HG02884 (cell line): ENCODE measurements around the gene FOXO1.

Source experiments
- ATAC-seq: cut with Tn5 transposase; IDR thresholded peaks from one replicate; pipeline ENCODE4 v1.9.1; 2021; ENCODE audit warnings: mild to moderate bottlenecking, moderate library complexity; ENCODE audit not compliant: unreplicated experiment

The FOXO1 gene

GRCh38 chr13:40640202-40640601 is 26.2 kb downstream of the FOXO1 start:
- ATAC-seq = no peak

- ATAC-seq = no peak
Measured at GRCh38 chr13:40639221-40639681, 27.2 kb downstream of the FOXO1 start.

DNA sequence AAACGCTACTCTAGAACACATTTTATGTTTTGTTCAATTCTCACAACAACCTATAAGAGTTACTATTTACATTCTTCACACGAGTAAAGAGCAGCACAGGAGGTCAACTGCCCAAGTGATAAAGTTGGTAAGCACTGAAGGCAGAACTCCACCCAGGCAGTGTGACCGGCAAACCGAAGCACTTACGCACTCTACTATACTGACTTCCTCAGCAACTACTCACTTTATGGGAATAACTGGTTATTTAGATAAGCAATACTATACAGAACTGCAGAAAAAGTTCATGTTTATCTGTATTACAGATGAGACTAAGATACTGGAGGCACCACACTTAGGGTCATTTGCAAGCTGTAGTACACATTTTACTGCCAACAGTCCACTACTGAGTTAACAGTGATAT is 28.8 kb downstream of the FOXO1 start:
- ATAC-seq = no peak

DNA sequence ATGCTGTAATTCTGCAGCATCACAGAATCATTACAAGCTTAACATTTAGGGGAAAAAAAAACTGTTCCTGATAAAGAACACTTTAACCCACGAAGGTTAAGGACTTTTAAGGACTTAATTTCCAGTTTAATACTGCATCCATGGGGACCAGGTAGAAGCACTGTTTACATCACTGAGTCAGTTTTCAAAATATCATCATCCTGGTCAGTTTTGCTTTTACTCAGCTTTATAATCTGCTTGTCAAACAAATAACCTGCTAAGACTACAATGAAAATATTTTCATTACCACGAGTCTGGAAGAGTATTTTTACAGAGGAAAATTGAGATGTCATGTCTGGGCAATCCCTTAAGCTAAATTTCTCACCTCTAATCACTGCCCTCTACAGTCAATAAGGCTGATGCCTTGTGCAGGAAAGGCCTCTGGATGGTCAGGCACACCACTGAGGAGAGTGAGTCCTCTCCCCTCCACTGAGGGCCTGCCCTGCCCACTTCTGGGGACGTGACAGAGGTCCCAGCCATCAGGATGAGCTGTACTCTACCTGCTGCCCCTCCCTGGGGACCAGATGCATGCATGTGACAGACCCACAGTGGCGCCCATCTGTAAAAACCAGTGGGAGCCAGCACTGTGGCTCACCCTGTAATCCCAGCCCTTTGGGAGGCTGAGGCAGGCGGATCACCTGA is 31.0 kb downstream of the FOXO1 start:
- ATAC-seq = no peak

DNA sequence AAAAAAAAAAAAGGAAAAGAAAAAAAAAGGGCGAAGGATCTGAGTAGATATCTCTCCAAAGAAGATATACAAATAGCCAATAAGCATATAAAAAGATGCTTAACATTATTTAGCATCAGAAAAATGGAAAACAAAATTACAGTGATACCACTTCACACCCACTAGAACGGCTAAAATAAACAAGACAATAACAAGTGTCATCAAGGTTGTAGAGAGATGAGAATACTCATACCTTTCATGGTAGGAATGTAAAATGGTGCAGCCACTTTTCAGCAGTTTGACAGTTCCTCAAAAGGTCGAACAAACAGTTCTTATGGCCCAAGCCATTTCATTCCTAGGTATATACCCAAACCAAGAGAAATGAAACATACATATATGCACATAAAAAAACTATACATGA is 33.5 kb downstream of the FOXO1 start:
- no peak for ATAC-seq

DNA sequence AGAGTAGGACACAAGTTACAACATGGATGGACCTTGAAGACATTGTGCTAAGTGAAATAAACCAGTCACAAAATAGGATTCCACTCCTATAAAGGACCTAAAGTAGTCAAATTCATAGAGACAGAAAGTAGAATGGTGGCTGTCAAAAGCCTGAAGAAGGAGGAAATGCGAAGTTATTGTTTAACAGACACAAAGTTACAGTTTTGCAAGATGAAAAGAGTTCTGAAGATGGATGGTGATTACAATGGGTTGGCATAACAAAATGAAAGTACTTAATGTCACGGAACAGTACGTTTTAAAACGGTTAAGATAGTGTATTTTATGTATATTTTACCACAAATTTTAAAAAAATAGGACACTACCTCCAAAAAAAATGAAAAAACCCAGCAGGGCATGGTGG is 34.8 kb downstream of the FOXO1 start:
- no peak for ATAC-seq

DNA sequence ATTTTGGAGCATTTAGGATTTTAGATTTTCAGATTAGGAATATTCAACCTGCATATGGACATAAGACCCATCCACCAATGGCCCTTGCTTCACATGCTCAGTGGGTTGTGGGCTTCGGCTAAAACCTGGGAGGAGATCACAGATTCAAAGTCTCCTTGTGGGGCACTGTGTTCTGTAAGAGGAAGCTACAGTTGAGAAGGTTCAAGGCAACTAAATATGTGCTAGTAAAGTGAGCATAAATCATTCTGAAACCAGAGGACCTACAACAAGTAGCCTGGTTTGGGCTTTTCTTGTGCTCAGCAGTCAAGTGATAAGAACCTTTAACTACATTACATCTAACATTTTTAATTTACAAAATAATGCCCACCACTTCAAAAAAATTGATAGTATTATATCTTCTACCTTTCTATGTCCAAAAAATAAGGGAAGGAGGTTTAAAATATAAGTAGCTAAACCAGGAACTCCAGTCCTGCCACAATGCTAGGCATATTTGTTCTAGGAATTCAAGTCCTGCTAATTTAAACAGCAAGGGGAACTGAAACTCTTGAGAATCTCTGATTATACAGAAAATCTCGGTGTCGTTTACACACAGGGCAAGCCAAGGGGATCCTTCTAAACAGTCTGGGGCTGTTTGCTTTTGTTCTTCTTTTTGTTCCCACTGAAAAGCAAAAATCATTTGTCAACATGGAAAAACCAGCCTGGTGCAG is 36.6 kb downstream of the FOXO1 start:
- ATAC-seq = peak; percentile 85

GRCh38 chr13:40626977-40627376 is 39.5 kb downstream of the FOXO1 start:
- ATAC-seq = no peak

- no peak for ATAC-seq
Measured at GRCh38 chr13:40626561-40626960, 39.9 kb downstream of the FOXO1 start.

- ATAC-seq = no peak
Measured at GRCh38 chr13:40624986-40625385, 41.5 kb downstream of the FOXO1 start.

DNA sequence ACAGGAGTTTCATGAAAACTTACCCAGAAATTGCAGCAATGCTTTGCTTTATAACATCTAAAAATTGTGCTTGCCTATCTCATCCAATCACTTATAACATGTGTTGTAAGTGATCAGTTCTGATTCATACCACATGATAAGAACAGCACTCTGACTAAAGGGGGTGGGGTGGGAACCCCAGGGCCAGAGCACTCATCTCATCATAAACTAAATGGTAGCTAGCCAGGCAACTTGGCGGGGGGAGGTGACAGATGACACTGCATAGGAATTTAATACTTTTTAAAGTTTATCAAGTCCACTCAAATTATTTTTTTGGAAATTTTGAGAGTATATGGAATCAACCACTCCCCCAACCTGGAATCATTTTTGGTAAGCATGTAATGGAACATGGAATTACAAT is 42.1 kb downstream of the FOXO1 start:
- no peak for ATAC-seq

- no peak for ATAC-seq
Measured at GRCh38 chr13:40622761-40623160, 43.7 kb downstream of the FOXO1 start.

GRCh38 chr13:40622246-40622645 is 44.2 kb downstream of the FOXO1 start:
- no peak for ATAC-seq

- no peak for ATAC-seq
Measured at GRCh38 chr13:40619479-40619814, 47.0 kb downstream of the FOXO1 start.

DNA sequence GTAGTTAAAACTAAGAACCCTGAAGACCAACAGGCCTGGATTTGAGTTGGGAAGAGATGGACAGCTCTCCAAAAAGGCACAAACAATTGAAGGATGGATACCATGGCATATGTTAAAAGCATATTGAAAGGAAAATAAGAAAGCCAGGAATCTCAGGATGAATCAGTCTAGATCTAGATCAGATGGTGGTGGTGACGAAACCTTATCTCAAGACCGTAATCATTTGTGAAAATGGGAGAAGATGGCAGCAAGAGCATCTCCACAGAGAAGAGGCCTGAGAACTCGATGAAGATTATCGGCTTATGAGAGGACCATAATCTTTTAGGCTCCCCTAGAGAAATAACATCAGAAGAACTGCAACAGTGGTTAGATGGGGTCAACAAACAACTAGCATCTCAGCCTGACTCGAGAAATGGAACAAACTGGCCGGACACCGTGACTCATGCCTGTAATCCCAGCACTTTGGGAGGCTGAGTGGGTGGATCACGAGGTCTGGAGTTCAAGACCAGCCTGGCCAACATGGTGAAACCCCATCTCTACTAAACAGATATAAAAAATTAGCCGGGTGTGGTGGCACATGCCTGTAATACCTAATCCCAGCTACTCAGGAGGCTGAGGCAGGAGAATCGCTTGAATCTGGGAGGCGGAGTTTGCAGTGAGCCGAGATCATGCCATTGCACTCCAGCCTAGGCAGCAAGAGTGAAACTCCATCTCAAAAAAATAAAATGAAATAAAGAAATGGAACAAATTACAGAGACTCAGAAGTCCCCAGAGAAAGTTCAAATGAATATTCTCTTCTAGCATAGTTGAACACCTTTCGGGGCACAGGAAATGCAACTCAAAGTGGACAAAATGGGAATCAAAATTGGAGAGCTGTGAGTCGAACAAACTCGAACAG is 47.6 kb downstream of the FOXO1 start:
- ATAC-seq = no peak

DNA sequence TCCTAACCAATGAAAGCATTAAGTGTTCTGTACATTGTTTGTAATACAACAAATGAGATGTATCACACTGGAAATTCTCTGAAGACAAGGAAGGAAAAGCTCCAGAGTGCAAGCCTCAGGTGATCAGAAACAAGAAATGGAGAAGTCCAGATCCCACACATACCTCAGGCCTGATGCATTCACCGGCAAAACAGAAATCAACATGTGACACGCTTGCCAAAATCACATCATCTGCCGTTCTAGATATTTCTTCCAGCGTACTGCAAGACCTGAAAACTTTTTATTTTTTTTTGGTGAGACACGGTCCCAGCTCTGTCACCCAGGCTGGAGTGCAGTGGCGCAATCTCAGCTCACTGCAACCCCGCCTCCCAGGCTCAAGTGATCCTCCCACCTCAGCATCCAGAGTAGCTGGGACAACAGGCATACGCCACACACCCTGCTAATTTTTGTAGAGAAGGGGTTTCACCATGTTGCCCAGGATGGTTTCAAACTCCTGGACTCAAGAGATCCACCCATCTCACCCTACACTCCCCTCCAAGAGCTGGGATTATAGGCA is 48.6 kb downstream of the FOXO1 start:
- no peak for ATAC-seq

GRCh38 chr13:40615619-40616018 is 50.8 kb downstream of the FOXO1 start:
- ATAC-seq = no peak

- no peak for ATAC-seq
Measured at GRCh38 chr13:40613914-40614313, 52.5 kb downstream of the FOXO1 start.

DNA sequence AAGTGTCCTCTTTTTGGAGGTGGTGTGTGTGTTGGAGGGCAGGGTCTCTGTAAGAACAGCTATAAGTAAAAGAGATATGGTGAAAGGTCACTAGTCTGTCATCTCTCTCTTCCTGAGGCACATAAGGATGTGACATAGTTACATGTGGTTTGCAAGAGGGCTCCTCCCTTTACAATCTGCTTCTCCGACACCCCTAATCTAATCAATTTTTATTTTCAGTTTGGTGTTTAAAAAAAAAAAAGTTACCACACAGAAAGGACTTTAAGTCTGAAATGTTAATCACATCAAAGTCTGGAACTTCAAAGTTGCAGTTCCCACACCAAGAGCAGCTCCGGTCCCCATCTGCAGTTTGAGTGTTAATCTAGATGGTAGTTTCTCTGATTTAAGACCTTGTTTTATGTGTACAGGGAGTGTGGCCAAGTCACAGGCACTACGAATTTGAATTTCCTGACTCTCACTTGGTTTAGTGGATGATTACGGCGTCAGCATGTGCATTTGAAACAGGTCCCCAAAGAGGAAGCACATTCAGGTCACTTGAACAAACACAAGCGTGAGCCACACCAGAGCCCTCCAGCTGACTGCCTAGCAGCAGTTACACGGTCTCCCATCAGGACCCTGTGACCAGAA is 53.1 kb downstream of the FOXO1 start:
- peak; percentile 79 for ATAC-seq

DNA sequence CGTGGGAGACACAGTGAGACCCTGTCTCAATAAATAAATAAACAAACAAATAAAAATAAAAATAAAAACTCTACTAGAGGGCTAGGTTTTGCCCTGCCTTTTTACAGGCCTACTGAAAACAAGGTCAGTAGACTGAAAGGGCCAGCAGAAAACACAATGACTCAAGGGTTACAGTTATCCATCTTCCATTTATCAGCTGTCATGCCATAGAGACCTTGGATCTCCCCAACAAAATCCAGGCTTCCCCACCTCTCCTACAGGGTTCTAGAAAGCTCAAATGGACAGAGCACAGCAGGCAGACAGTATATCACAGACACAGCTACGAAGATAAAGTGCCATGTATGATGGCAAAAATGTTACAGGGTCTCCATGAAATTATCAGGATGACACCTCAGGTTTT is 54.4 kb downstream of the FOXO1 start:
- ATAC-seq = no peak

GRCh38 chr13:40611635-40612034 is 54.8 kb downstream of the FOXO1 start:
- no peak for ATAC-seq
